IMR-90 (cell line): ENCODE measurements around the gene FMO4. TPM values are rescaled to one million over a fixed set of nuclear protein-coding genes. Genes with fewer than 3 reads are reported as not detected.

Experiments
- ATAC-seq: fragments of 200-7000 bp; cut with Tn5 transposase; 2 replicates; pipeline ENCODE4 v1.9.1; 2020; ENCODE audit warnings: low read depth, mild to moderate bottlenecking, moderate library complexity
- BruUV-seq: library from RNA; stranded (reverse); fragments of 400-500 nt; replicated peaks from 2 replicates; lab custom pipeline; 2021; lab: Mats Ljungman, UMichigan
- CTCF ChIA-PET: fragments of 300-600 bp; formaldehyde crosslinking; extraction: SDS; loops from one replicate; lab custom pipeline; 2021; ENCODE audit warnings: antibody characterized with exemption; lab: Yijun Ruan, JAX
- POLR2A ChIA-PET: fragments of 300-600 bp; sonication (Branson Sonifier 250); formaldehyde crosslinking; loops from one replicate; lab custom pipeline; 2022; ENCODE audit warnings: antibody characterized with exemption; ENCODE audit not compliant: unreplicated experiment; lab: Charles Lee
- DNase-seq: peaks from one replicate; pipeline ENCODE4 v3.0.0; 2013
- H2AFZ ChIP-seq: replicated peaks from 2 replicates; pipeline ENCODE3; 2013; ENCODE audit warnings: low read length, mild to moderate bottlenecking; ENCODE audit not compliant: poor library complexity
- H2AK5ac ChIP-seq: 2 replicates; pipeline ENCODE4 v1.6.1; 2013; ENCODE audit warnings: low read depth, low read length, inconsistent platforms
- H2AK9ac ChIP-seq: replicated peaks from 2 replicates; pipeline ENCODE3; 2013; ENCODE audit warnings: mild to moderate bottlenecking, low read depth, low read length, moderate library complexity; ENCODE audit not compliant: poor library complexity
- H2BK120ac ChIP-seq: 2 replicates; pipeline ENCODE4 v1.6.1; 2013; ENCODE audit warnings: low read depth, low read length, inconsistent platforms
- H2BK15ac ChIP-seq: 3 replicates; pipeline ENCODE4 v1.6.1; 2013; ENCODE audit warnings: low read depth, low read length, inconsistent platforms
- H2BK20ac ChIP-seq: 2 replicates; pipeline ENCODE4 v1.6.1; 2013; ENCODE audit warnings: low read depth, mild to moderate bottlenecking, inconsistent platforms, low read length, moderate library complexity
- H2BK5ac ChIP-seq: 2 replicates; pipeline ENCODE4 v1.6.1; 2013; ENCODE audit warnings: mild to moderate bottlenecking, low read depth, low read length, inconsistent platforms; ENCODE audit not compliant: poor library complexity, severe bottlenecking
- H3K14ac ChIP-seq: replicated peaks from 2 replicates; pipeline ENCODE4 v1.6.1; 2013; ENCODE audit warnings: low read depth, low read length, inconsistent platforms
- H3K18ac ChIP-seq: 2 replicates; pipeline ENCODE4 v1.6.1; 2013; ENCODE audit warnings: low read depth, low read length, control low read depth
- H3K23ac ChIP-seq: 2 replicates; pipeline ENCODE4 v1.6.1; 2013; ENCODE audit warnings: low read depth, low read length, inconsistent platforms
- H3K27ac ChIP-seq: 2 replicates; pipeline ENCODE4 v1.5.1; 2013; ENCODE audit warnings: mild to moderate bottlenecking, control low read depth, low read length; ENCODE audit not compliant: insufficient read depth
- H3K27me3 ChIP-seq: 2 replicates; pipeline ENCODE4 v1.6.1; 2013; ENCODE audit warnings: low read length; ENCODE audit not compliant: control insufficient read depth, insufficient read depth
- H3K36me3 ChIP-seq: 2 replicates; pipeline ENCODE4 v1.6.1; 2013; ENCODE audit warnings: low read length, mixed read lengths; ENCODE audit not compliant: control insufficient read depth, insufficient read depth
- H3K4ac ChIP-seq: 2 replicates; pipeline ENCODE4 v1.6.1; 2013; ENCODE audit warnings: low read depth, low read length, inconsistent platforms
- H3K4me1 ChIP-seq: 2 replicates; pipeline ENCODE4 v1.6.1; 2013; ENCODE audit warnings: low read length, mixed read lengths; ENCODE audit not compliant: control insufficient read depth, insufficient read depth
- H3K4me2 ChIP-seq: 2 replicates; pipeline ENCODE4 v1.6.1; 2013; ENCODE audit warnings: low read depth, mild to moderate bottlenecking, control low read depth, low read length, moderate library complexity
- H3K4me3 ChIP-seq: 2 replicates; pipeline ENCODE4 v1.5.1; 2013; ENCODE audit warnings: low read depth, mild to moderate bottlenecking, control low read depth, low read length, moderate library complexity; ENCODE audit not compliant: insufficient read depth
- H3K56ac ChIP-seq: 2 replicates; pipeline ENCODE4 v1.6.1; 2013; ENCODE audit warnings: low read length, inconsistent platforms; ENCODE audit not compliant: insufficient read depth; ENCODE audit errors: extremely low read depth
- H3K79me1 ChIP-seq, 2 experiments: 2 replicates each; pipeline ENCODE4 v1.6.1; 2013; ENCODE audit warnings: low read length in 2 of 2, inconsistent platforms in 1 of 2, low read depth in 1 of 2
- H3K9ac ChIP-seq: 2 replicates; pipeline ENCODE4 v1.6.1; 2013; ENCODE audit warnings: low read depth, low read length, control low read depth
- H3K9me1 ChIP-seq: 2 replicates; pipeline ENCODE4 v1.6.1; 2013; ENCODE audit warnings: low read length, inconsistent platforms; ENCODE audit not compliant: insufficient read depth
- H3K9me3 ChIP-seq: 2 replicates; pipeline ENCODE4 v1.6.1; 2013; ENCODE audit warnings: low read length; ENCODE audit not compliant: control insufficient read depth, insufficient read depth
- H4K20me1 ChIP-seq: 2 replicates; pipeline ENCODE4 v1.6.1; 2013; ENCODE audit warnings: low read length, inconsistent platforms; ENCODE audit not compliant: insufficient read depth
- H4K5ac ChIP-seq: 2 replicates; pipeline ENCODE4 v1.6.1; 2013; ENCODE audit warnings: mild to moderate bottlenecking, low read depth, low read length, control low read depth
- H4K8ac ChIP-seq, 2 experiments: 2 replicates each; pipeline ENCODE4 v1.6.1; 2013; ENCODE audit warnings: low read depth in 2 of 2, low read length in 2 of 2, control low read depth in 1 of 2, inconsistent platforms in 1 of 2
- H4K91ac ChIP-seq: 2 replicates; pipeline ENCODE4 v1.6.1; 2013; ENCODE audit warnings: low read depth, low read length, inconsistent platforms; ENCODE audit not compliant: insufficient read depth
- CHD1 ChIP-seq: IDR thresholded peaks from 2 replicates; pipeline ENCODE4 v1.6.1; 2012; ENCODE audit warnings: low read depth, low read length, improper control_type of control experiment
- FOS ChIP-seq: fragments of 150-350 bp; IDR thresholded peaks from 2 replicates; pipeline ENCODE4 v1.6.1; 2016; ENCODE audit warnings: low read depth, low read length
- MAFK ChIP-seq: IDR thresholded peaks from 2 replicates; pipeline ENCODE4 v1.6.1; 2012; ENCODE audit warnings: low read depth, low read length, improper control_type of control experiment
- MAZ ChIP-seq: IDR thresholded peaks from 2 replicates; pipeline ENCODE4 v1.6.1; 2012; ENCODE audit warnings: low read depth, mild to moderate bottlenecking, low read length, improper control_type of control experiment, moderate library complexity, borderline replicate concordance
- NFE2L2 ChIP-seq: fragments of 150-350 bp; IDR thresholded peaks from 2 replicates; pipeline ENCODE4 v1.6.1; 2016; ENCODE audit warnings: low read depth, mild to moderate bottlenecking, low read length
- RAD21 ChIP-seq: IDR thresholded peaks from 2 replicates; pipeline ENCODE4 v1.6.1; 2012; ENCODE audit warnings: low read length, improper control_type of control experiment
- RCOR1 ChIP-seq: IDR thresholded peaks from 2 replicates; pipeline ENCODE4 v1.6.1; 2012; ENCODE audit warnings: mild to moderate bottlenecking, low read length, improper control_type of control experiment; ENCODE audit not compliant: insufficient replicate concordance
- RFX5 ChIP-seq: IDR thresholded peaks from 2 replicates; pipeline ENCODE4 v1.8.0; 2012; ENCODE audit warnings: low read depth, mild to moderate bottlenecking, low read length, moderate library complexity
- SMC3 ChIP-seq: fragments of 150-350 bp; IDR thresholded peaks from 2 replicates; pipeline ENCODE4 v1.6.1; 2016; ENCODE audit warnings: low read depth, mild to moderate bottlenecking, antibody characterized with exemption, low read length, moderate library complexity
- WGBS, 2 experiments: methylation state at CpG; one replicate each; pipeline versions ENCODE4 v1.1.5 to v1.1.7; 2013; ENCODE audit warnings: missing lambda C conversion rate in 2 of 2; ENCODE audit not compliant: insufficient read length in 1 of 2; ENCODE audit errors: extremely low coverage in 2 of 2; 5-methylcytosine and 5-hydroxymethylcytosine counted together
- dilution Hi-C: fragments of 300-500 bp; cut with HindIII; formaldehyde crosslinking; loops from one replicate; pipeline ENCODE4 v1.14.3; 2018; ENCODE audit warnings: low sequenced_read_pairs; ENCODE audit not compliant: unreplicated experiment
- in situ Hi-C: fragments of 300-500 bp; cut with MboI; formaldehyde crosslinking; loops from 3 replicates; pipeline ENCODE4 v1.14.3; 2019; ENCODE audit warnings: low sequenced_read_pairs, inconsistent platforms, mixed read lengths
- intact Hi-C: fragments of 100-400 bp; cut with micrococcal nuclease; formaldehyde crosslinking; loops from 2 replicates; pipeline ENCODE4 v1.10.0; 2022
- polyA plus RNA-seq, 3 experiments: library from polyadenylated mRNA; depleted of rRNA; stranded (reverse); fragments of >200 nt; gene quantifications; 2 replicates each; pipeline ENCODE4 v1.2.3, GENCODE V29; 2012; ENCODE audit warnings: low replicate concordance in 1 of 3
- total RNA-seq: library from RNA; depleted of rRNA; stranded (reverse); fragments of >200 nt; gene quantifications from 2 replicates; pipeline ENCODE4 v1.2.3, GENCODE V29; 2012
- TF ChIP-seq, protein P1 (sequence below): fragments of 150-350 bp; IDR thresholded peaks from 2 replicates; pipeline ENCODE4 v1.6.1; 2017; ENCODE audit warnings: mild to moderate bottlenecking, antibody characterized with exemption, low read length, low read depth
- TF ChIP-seq, protein P2 (sequence below): conservative IDR thresholded peaks from 2 replicates; pipeline ENCODE4 v1.5.1; 2012; ENCODE audit warnings: mild to moderate bottlenecking, low read depth, low read length, improper control_type of control experiment

Gene FMO4
- total and polyA plus RNA-seq, 2 of the 4 experiments (the other 2 are of a cell fraction) = 0.36 to 0.55 TPM

DNA sequence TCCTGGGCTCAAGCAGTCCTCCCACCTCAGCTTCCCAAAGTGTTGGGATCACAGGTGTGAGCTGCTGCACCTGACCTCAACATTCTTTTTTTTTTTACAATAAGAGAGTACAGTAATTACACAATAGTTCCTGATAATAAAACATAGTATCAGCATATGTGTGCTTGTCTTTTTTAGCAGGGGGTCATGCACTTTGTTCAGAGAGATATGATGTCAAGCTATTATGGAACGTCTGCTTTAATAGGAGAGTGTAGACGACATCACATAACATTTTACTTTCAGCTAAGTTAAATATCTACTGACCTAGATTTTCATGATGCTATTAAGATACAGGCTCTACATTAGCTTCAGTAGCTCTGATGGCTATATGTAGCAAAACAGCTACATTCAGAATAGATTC is 70.5 kb downstream of the FMO4 start:
- Histone ChIP-seq H2AFZ (no peak overlapping the region), H3K4me3 (no peak overlapping the region), H2BK120ac (no peak overlapping the region), H3K27ac (no peak overlapping the region), H2BK5ac (no peak overlapping the region), H3K56ac (no peak overlapping the region), H3K4me1 (no peaks in the 10 kb centered on the region), H3K4ac (no peak overlapping the region), H2AK9ac (no peak overlapping the region), H3K9ac (no peak overlapping the region), H4K8ac (no peak overlapping the region), H3K9me1 (no peaks in the 10 kb centered on the region), H3K27me3 (no peaks in the 10 kb centered on the region), H3K9me3 (no peaks in the 10 kb centered on the region), H3K79me1 (no peaks in the 10 kb centered on the region), H3K36me3 (no peaks in the 10 kb centered on the region), H3K18ac (no peak overlapping the region), H2BK15ac (no peak overlapping the region), H3K4me2 (no peak overlapping the region), H4K20me1 (no peaks in the 10 kb centered on the region), H4K91ac (no peak overlapping the region), H3K23ac (no peak overlapping the region), H2AK5ac (no peak overlapping the region), H3K14ac (no peak overlapping the region), H2BK20ac (no peak overlapping the region), H4K5ac (no peak overlapping the region)
- ChIA-PET POLR2A (no interaction called here), CTCF (interaction anchor here (0.6 kb wide), 1 partner anchor 29 kb away, joined by 7 read pairs; no protein-coding TSS in a partner anchor)
- DNase-seq = no peak
- in situ Hi-C loops (no loop called here), dilution Hi-C loops (no loop called here), intact Hi-C loops (no loop called here)
- BruUV-seq = no TSS peak
- no peak for ATAC-seq
- no CpG with 5 or more reads among the region's 2 CpGs for WGBS, 2 experiments
- no peak for TF ChIP-seq MAZ
- no peak for TF ChIP-seq RCOR1
- TF ChIP-seq FOS = no peak
- no peak for TF ChIP-seq MAFK
- no peak for TF ChIP-seq SMC3
- TF ChIP-seq RFX5 = no peak
- TF ChIP-seq, protein P1, sequence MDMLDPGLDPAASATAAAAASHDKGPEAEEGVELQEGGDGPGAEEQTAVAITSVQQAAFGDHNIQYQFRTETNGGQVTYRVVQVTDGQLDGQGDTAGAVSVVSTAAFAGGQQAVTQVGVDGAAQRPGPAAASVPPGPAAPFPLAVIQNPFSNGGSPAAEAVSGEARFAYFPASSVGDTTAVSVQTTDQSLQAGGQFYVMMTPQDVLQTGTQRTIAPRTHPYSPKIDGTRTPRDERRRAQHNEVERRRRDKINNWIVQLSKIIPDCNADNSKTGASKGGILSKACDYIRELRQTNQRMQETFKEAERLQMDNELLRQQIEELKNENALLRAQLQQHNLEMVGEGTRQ = no peak
- TF ChIP-seq, protein P2, sequence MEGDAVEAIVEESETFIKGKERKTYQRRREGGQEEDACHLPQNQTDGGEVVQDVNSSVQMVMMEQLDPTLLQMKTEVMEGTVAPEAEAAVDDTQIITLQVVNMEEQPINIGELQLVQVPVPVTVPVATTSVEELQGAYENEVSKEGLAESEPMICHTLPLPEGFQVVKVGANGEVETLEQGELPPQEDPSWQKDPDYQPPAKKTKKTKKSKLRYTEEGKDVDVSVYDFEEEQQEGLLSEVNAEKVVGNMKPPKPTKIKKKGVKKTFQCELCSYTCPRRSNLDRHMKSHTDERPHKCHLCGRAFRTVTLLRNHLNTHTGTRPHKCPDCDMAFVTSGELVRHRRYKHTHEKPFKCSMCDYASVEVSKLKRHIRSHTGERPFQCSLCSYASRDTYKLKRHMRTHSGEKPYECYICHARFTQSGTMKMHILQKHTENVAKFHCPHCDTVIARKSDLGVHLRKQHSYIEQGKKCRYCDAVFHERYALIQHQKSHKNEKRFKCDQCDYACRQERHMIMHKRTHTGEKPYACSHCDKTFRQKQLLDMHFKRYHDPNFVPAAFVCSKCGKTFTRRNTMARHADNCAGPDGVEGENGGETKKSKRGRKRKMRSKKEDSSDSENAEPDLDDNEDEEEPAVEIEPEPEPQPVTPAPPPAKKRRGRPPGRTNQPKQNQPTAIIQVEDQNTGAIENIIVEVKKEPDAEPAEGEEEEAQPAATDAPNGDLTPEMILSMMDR = no peak
- no peak for TF ChIP-seq RAD21
- no peak for TF ChIP-seq CHD1
- no peak for TF ChIP-seq NFE2L2
